Nephron (organoid): ENCODE results near the gene ASPG.

Experiments used
- H3K27ac Mint-ChIP-seq, 3 experiments: 2 replicates each; pipeline ENCODE4 v1.8.0; 2020; ENCODE audit warnings: mixed read lengths in 3 of 3, mild to moderate bottlenecking in 2 of 3, moderate library complexity in 1 of 3
- H3K27me3 Mint-ChIP-seq: 2 replicates; pipeline ENCODE4 v1.8.0; 2021; ENCODE audit warnings: low read depth, mild to moderate bottlenecking, moderate library complexity, mixed read lengths
- H3K36me3 Mint-ChIP-seq: 2 replicates; pipeline ENCODE4 v1.8.0; 2020; ENCODE audit warnings: low read depth, mixed read lengths
- H3K4me1 Mint-ChIP-seq: 2 replicates; pipeline ENCODE4 v1.8.0; 2020; ENCODE audit warnings: mixed read lengths
- H3K4me3 Mint-ChIP-seq, 3 experiments: 2 replicates each; pipeline ENCODE4 v1.8.0; 2020; ENCODE audit warnings: mild to moderate bottlenecking in 3 of 3, mixed read lengths in 3 of 3, moderate library complexity in 2 of 3
- H3K9me3 Mint-ChIP-seq: 2 replicates; pipeline ENCODE4 v1.8.0; 2020; ENCODE audit warnings: mixed read lengths
- CTCF ChIP-seq, 3 experiments: fragments of 200-600 bp; sonication (generic); IDR thresholded peaks; one replicate each; pipeline ENCODE4 v1.5.0; 2021; ENCODE audit warnings: antibody characterized with exemption in 3 of 3; ENCODE audit not compliant: unreplicated experiment in 3 of 3

The ASPG gene

GRCh38 chr14:104164041-104164440 is 78.5 kb downstream of the ASPG start:
- Mint-ChIP-seq H3K36me3 (no peaks in the 10 kb centered on the region), H3K27me3 (no peaks in the 10 kb centered on the region), H3K4me1 (no peaks in the 10 kb centered on the region), H3K27ac (no peak overlapping the region), H3K9me3 (no peaks in the 10 kb centered on the region), H3K4me3 (no peak overlapping the region)
- TF ChIP-seq CTCF (IDR thresholded peaks at IDR 0.05; ENCODE audit: unreplicated experiment in 3 of 3) = no peak

GRCh38 chr14:104164512-104164911 is 79.0 kb downstream of the ASPG start:
- no peak for TF ChIP-seq CTCF (IDR thresholded peaks at IDR 0.05; ENCODE audit: unreplicated experiment in 3 of 3)
- Mint-ChIP-seq H3K27ac (no peak overlapping the region), H3K4me3 (no peak overlapping the region), H3K36me3 (no peaks in the 10 kb centered on the region), H3K4me1 (no peaks in the 10 kb centered on the region), H3K9me3 (no peaks in the 10 kb centered on the region), H3K27me3 (no peaks in the 10 kb centered on the region)
